HepG2 (cell line): ENCODE measurements around the gene CD164L2. TPM values are rescaled to one million over a fixed set of nuclear protein-coding genes. Genes with fewer than 3 reads are reported as not detected.

Source experiments
- AGO1 ChIP-seq: fragments of 200-400 bp; formaldehyde crosslinking; IDR thresholded peaks from 2 replicates; pipeline ENCODE4 v1.6.1; 2017; ENCODE audit warnings: mild to moderate bottlenecking, low read depth, low read length, moderate library complexity; ENCODE audit not compliant: poor library complexity, severe bottlenecking
- ATF1 ChIP-seq: IDR thresholded peaks from 2 replicates; pipeline ENCODE4 v1.6.1; 2016; ENCODE audit warnings: mild to moderate bottlenecking, control low read depth
- BCL3 ChIP-seq: sonication (generic); formaldehyde crosslinking; IDR thresholded peaks from 2 replicates; pipeline ENCODE4 v1.5.1; 2020; ENCODE audit warnings: mild to moderate bottlenecking, missing genetic modification reagents, moderate library complexity
- CHD4 ChIP-seq: fragments of 200-600 bp; sonication (generic); IDR thresholded peaks from 2 replicates; pipeline ENCODE4 v1.7.0; 2017; ENCODE audit warnings: mild to moderate bottlenecking, low read length, borderline replicate concordance
- ELK4 ChIP-seq: sonication (generic); formaldehyde crosslinking; IDR thresholded peaks from 2 replicates; pipeline ENCODE4 v1.9.0; 2021; ENCODE audit warnings: missing genetic modification reagents, borderline replicate concordance
- GFI1 ChIP-seq: sonication (generic); formaldehyde crosslinking; IDR thresholded peaks from 2 replicates; pipeline ENCODE4 v1.5.0; 2020; ENCODE audit warnings: missing genetic modification reagents, mild to moderate bottlenecking, borderline replicate concordance
- HNF4A ChIP-seq: sonication (generic); formaldehyde crosslinking; IDR thresholded peaks from 2 replicates; pipeline ENCODE4 v1.4.0; 2020; ENCODE audit warnings: missing genetic modification reagents
- HNRNPK ChIP-seq: fragments of 200-400 bp; formaldehyde crosslinking; IDR thresholded peaks from 2 replicates; pipeline ENCODE4 v1.6.1; 2018; ENCODE audit warnings: low read length, low read depth, moderate library complexity, mild to moderate bottlenecking; ENCODE audit not compliant: poor library complexity, severe bottlenecking
- MAX ChIP-seq: IDR thresholded peaks from 2 replicates; pipeline ENCODE4 v1.6.1; 2012; ENCODE audit warnings: inconsistent platforms
- NAIF1 ChIP-seq: sonication (generic); formaldehyde crosslinking; IDR thresholded peaks from 2 replicates; pipeline ENCODE4 v1.5.0; 2020; ENCODE audit warnings: mild to moderate bottlenecking, missing genetic modification reagents, borderline replicate concordance
- POGK ChIP-seq: sonication (generic); formaldehyde crosslinking; conservative IDR thresholded peaks from 2 replicates; pipeline ENCODE4 v1.8.0; 2022; ENCODE audit warnings: mild to moderate bottlenecking, moderate library complexity, missing genetic modification reagents
- POLR2A ChIP-seq, 2 experiments: IDR thresholded peaks; 2 replicates each; pipeline ENCODE4 v1.6.1; 2011; ENCODE audit warnings: low read depth in 2 of 2, low read length in 2 of 2, mild to moderate bottlenecking in 1 of 2, moderate library complexity in 1 of 2; ENCODE audit not compliant: insufficient read depth in 1 of 2
- SNAPC2 ChIP-seq: sonication (generic); formaldehyde crosslinking; IDR thresholded peaks from 2 replicates; pipeline ENCODE4 v1.8.1; 2022; ENCODE audit warnings: mild to moderate bottlenecking, missing genetic modification reagents
- XBP1 ChIP-seq: sonication (generic); formaldehyde crosslinking; IDR thresholded peaks from 2 replicates; pipeline ENCODE4 v1.5.0; 2020; ENCODE audit warnings: missing genetic modification reagents
- ZNF138 ChIP-seq: sonication (generic); formaldehyde crosslinking; IDR thresholded peaks from 2 replicates; pipeline ENCODE4 v1.5.0; 2020; ENCODE audit warnings: mild to moderate bottlenecking, low read depth, missing genetic modification reagents
- ZNF276 ChIP-seq: sonication (generic); formaldehyde crosslinking; IDR thresholded peaks from 2 replicates; pipeline ENCODE4 v1.4.0; 2020; ENCODE audit warnings: mild to moderate bottlenecking, low read depth, missing genetic modification reagents
- ZNF7 ChIP-seq: IDR thresholded peaks from 2 replicates; pipeline ENCODE4 v1.6.1; 2016; ENCODE audit warnings: missing biosample characterization, missing genetic modification reagents
- ZNF768 ChIP-seq: sonication (generic); formaldehyde crosslinking; IDR thresholded peaks from 2 replicates; pipeline ENCODE4 v1.4.0; 2020; ENCODE audit warnings: missing genetic modification reagents
- polyA plus RNA-seq, 8 experiments: library from polyadenylated mRNA; depleted of rRNA in 3 of 8; stranded (reverse) in 7 of 8; unstranded in 1 of 8; fragments of >200 nt; fragmentation: Illumina TruSeq in 4 of 8; extraction: Trizol in 4 of 8; gene quantifications; 2 replicates each; pipeline versions ENCODE4 v1.2.1 to v1.2.3, GENCODE V29; 2011 to 2016; ENCODE audit warnings: low read depth in 4 of 8, missing spikeins in 1 of 8, mixed read lengths in 1 of 8; ENCODE audit not compliant: insufficient read depth in 1 of 8
- total RNA-seq, 5 experiments: library from RNA; depleted of rRNA; stranded (reverse); fragments of >200 nt; fragmentation: Illumina TruSeq; extraction: Trizol; gene quantifications; 2 replicates each; pipeline ENCODE4 v1.2.3, GENCODE V29; 2016; ENCODE audit warnings: low read depth in 1 of 5
- TF ChIP-seq, protein P1 (sequence below): IDR thresholded peaks from 2 replicates; pipeline ENCODE4 v1.6.1; 2016; ENCODE audit warnings: mild to moderate bottlenecking
- TF ChIP-seq, protein P2 (sequence below): sonication (generic); formaldehyde crosslinking; IDR thresholded peaks from 2 replicates; pipeline ENCODE4 v1.4.0; 2020; ENCODE audit warnings: missing genetic modification reagents, mild to moderate bottlenecking, borderline replicate concordance

Gene CD164L2
- total and polyA plus RNA-seq, 2 of the 13 experiments (the other 11 are each of a cell fraction or from before 2014, with no cell fraction given): not detected

- no peak for TF ChIP-seq BCL3
- TF ChIP-seq HNRNPK: peak; percentile 22
- no peak for TF ChIP-seq ELK4
- TF ChIP-seq, protein P1, sequence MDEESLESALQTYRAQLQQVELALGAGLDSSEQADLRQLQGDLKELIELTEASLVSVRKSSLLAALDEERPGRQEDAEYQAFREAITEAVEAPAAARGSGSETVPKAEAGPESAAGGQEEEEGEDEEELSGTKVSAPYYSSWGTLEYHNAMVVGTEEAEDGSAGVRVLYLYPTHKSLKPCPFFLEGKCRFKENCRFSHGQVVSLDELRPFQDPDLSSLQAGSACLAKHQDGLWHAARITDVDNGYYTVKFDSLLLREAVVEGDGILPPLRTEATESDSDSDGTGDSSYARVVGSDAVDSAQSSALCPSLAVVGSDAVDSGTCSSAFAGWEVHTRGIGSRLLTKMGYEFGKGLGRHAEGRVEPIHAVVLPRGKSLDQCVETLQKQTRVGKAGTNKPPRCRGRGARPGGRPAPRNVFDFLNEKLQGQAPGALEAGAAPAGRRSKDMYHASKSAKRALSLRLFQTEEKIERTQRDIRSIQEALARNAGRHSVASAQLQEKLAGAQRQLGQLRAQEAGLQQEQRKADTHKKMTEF (CRISPR knock-in tag): no peak
- TF ChIP-seq GFI1 (CRISPR knock-in tag): 0 out of 2 replicates have a peak, but pooled peaks have one; percentile 54
- TF ChIP-seq XBP1 (CRISPR knock-in tag): no peak
- no peak for TF ChIP-seq NAIF1 (CRISPR knock-in tag)
- no peak for TF ChIP-seq ZNF138 (CRISPR knock-in tag)
- no peak for TF ChIP-seq ZNF7 (CRISPR knock-in tag)
- 0 out of 4 replicates have a peak, but pooled peaks of 1 of the 2 experiments have one; percentile 13 for TF ChIP-seq POLR2A (IDR thresholded peaks at IDR 0.05; ENCODE audit: insufficient read depth in 1 of 2, low read depth in 2 of 2, low read length in 2 of 2)
- TF ChIP-seq ZNF276 (CRISPR knock-in tag): no peak
- TF ChIP-seq ZNF768 (CRISPR knock-in tag): no peak
- no peak; the same call in 1 of the 2 replicates for TF ChIP-seq POGK (CRISPR knock-in tag)
- TF ChIP-seq, protein P2, sequence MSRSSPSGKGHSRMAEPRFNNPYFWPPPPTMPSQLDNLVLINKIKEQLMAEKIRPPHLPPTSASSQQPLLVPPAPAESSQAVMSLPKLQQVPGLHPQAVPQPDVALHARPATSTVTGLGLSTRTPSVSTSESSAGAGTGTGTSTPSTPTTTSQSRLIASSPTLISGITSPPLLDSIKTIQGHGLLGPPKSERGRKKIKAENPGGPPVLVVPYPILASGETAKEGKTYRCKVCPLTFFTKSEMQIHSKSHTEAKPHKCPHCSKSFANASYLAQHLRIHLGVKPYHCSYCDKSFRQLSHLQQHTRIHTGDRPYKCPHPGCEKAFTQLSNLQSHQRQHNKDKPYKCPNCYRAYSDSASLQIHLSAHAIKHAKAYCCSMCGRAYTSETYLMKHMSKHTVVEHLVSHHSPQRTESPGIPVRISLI: no peak
- TF ChIP-seq MAX: peak; percentile 39
- TF ChIP-seq SNAPC2 (CRISPR knock-in tag): no peak
- no peak for TF ChIP-seq ATF1 (CRISPR knock-in tag)
- no peak for TF ChIP-seq CHD4
- TF ChIP-seq HNF4A (CRISPR knock-in tag): no peak
- TF ChIP-seq AGO1: no peak
These were observed 32.2 kb downstream of the CD164L2 start (continued) for GRCh38 chr1:27350663-27351540.
